SH-SY5Y (cell line): ENCODE data around the gene VPS41.

Experiments used
- GATA2 ChIP-seq: IDR thresholded peaks from 2 replicates; pipeline ENCODE4 v1.6.1; 2011; ENCODE audit warnings: mild to moderate bottlenecking, low read depth, low read length
- GATA3 ChIP-seq: IDR thresholded peaks from 2 replicates; pipeline ENCODE4 v1.6.1; 2011; ENCODE audit warnings: low read depth, mild to moderate bottlenecking, low read length, moderate library complexity

DNA sequence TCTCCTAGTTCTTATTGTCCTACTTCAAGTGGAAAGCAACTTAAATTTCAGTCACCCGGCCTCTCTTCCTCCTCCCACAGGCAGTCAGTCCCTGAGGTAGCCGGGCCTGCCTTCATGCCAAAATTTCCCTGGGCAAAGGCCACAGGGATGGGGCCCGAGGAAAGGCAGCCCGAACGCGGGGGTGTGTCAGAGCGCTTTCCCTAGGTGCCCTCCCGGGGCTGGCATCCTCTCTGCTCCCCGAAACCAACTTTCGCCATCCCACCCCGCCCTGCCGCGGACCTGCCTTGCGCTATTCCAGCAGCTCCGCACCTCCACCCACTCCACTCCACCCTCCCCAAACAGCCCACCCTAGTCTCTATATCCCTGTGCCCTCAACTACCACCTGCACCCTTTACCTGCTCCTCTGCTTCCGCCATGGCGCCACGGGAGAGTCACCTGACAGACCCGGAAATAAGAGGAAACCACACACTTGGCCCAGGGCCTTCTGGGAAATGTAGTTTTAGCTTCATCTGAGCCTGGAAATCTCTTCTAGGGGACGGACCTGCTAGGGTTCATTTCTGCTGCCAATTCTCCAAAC lies at the start of gene VPS41:
- TF ChIP-seq GATA2 = no peak
- TF ChIP-seq GATA3 = no peak
